Endothelial cell of umbilical vein (primary cell): ENCODE results near the gene SOX30. TPM values are rescaled to one million over a fixed set of nuclear protein-coding genes. Genes with fewer than 3 reads are reported as not detected.

Source experiments
- BruUV-seq: library from RNA; stranded (reverse); fragments of 400-500 nt; replicated peaks from 2 replicates; lab custom pipeline; 2021; lab: Mats Ljungman, UMichigan
- CTCF ChIA-PET: fragments of 300-600, 350-600 bp; sonication (Branson Sonifier 250); formaldehyde crosslinking; loops from one replicate; lab custom pipeline; 2021; ENCODE audit warnings: antibody characterized with exemption, inconsistent platforms; lab: Charles Lee
- POLR2A ChIA-PET: fragments of 300-600, 350-600 bp; sonication (Branson Sonifier 250); formaldehyde crosslinking; loops from one replicate; lab custom pipeline; 2021; ENCODE audit warnings: antibody characterized with exemption, inconsistent platforms; lab: Charles Lee
- DNase-seq: peaks from one replicate; pipeline ENCODE4 v3.0.0-alpha.2; 2011; ENCODE audit warnings: low read depth, low spot score
- FAIRE-seq: peaks from 2 replicates; lab custom pipeline; 2011; peaks lifted over from hg19 to GRCh38; lab: Jason Lieb, UNC
- H2AFZ ChIP-seq: 2 replicates; pipeline ENCODE4 v1.6.0; 2012; ENCODE audit warnings: low read depth, low read length, control low read depth, inconsistent platforms
- H3K27ac ChIP-seq: 2 replicates; pipeline ENCODE4 v1.5.1; 2011; ENCODE audit warnings: low read depth, mild to moderate bottlenecking, control low read depth, low read length, moderate library complexity; ENCODE audit not compliant: insufficient read depth
- H3K27me3 ChIP-seq, 2 experiments: 2 replicates each; pipeline versions ENCODE4 v1.6.0 to v1.6.1; 2011; ENCODE audit warnings: low read length in 2 of 2, mixed read lengths in 1 of 2; ENCODE audit not compliant: control insufficient read depth in 2 of 2, insufficient read depth in 2 of 2
- H3K36me3 ChIP-seq, 2 experiments: 2 replicates in 1 of 2; 3 replicates in 1 of 2; pipeline ENCODE4 v1.5.1; 2011; ENCODE audit warnings: low read length in 2 of 2, mild to moderate bottlenecking in 1 of 2, moderate library complexity in 1 of 2; ENCODE audit not compliant: control insufficient read depth in 2 of 2, insufficient read depth in 2 of 2; ENCODE audit errors: extremely low read depth in 1 of 2
- H3K4me1 ChIP-seq: 3 replicates; pipeline ENCODE4 v1.5.1; 2011; ENCODE audit warnings: mild to moderate bottlenecking, low read length; ENCODE audit not compliant: control insufficient read depth, insufficient read depth; ENCODE audit errors: extremely low read depth
- H3K4me2 ChIP-seq: 2 replicates; pipeline ENCODE4 v1.6.1; 2011; ENCODE audit warnings: low read length, control low read depth, mixed read lengths; ENCODE audit not compliant: insufficient read depth
- H3K4me3 ChIP-seq, 3 experiments: fragments of 200-600 bp in 1 of 3; sonication (generic), shearing (Covaris generic) in 1 of 3; replicated peaks in 1 of 3; 2 replicates each; pipeline ENCODE4 v1.5.1; 2011 to 2016; ENCODE audit warnings: control low read depth in 3 of 3, low read length in 3 of 3, mild to moderate bottlenecking in 2 of 3, inconsistent platforms in 1 of 3, low read depth in 1 of 3, moderate library complexity in 1 of 3; ENCODE audit not compliant: insufficient read depth in 1 of 3
- H3K79me2 ChIP-seq: 2 replicates; pipeline ENCODE4 v1.6.0; 2012; ENCODE audit warnings: low read length, inconsistent platforms; ENCODE audit not compliant: control insufficient read depth, insufficient read depth
- H3K9ac ChIP-seq: replicated peaks from 2 replicates; pipeline ENCODE3; 2011; ENCODE audit warnings: low read length, control low read depth; ENCODE audit not compliant: insufficient read depth; ENCODE audit errors: extremely low read depth
- H3K9me1 ChIP-seq: replicated peaks from 3 replicates; pipeline ENCODE4 v1.6.0; 2011; ENCODE audit warnings: mild to moderate bottlenecking, low read length; ENCODE audit not compliant: control insufficient read depth, insufficient read depth; ENCODE audit errors: extremely low read depth
- H3K9me3 ChIP-seq: replicated peaks from 2 replicates; pipeline ENCODE4 v1.5.1; 2012; ENCODE audit warnings: low read length, inconsistent platforms; ENCODE audit not compliant: control insufficient read depth, insufficient read depth
- H4K20me1 ChIP-seq: replicated peaks from 2 replicates; pipeline ENCODE3; 2011; ENCODE audit warnings: mild to moderate bottlenecking, low read length; ENCODE audit not compliant: control insufficient read depth, insufficient read depth; ENCODE audit errors: extremely low read depth
- EZH2 ChIP-seq: IDR thresholded peaks from 2 replicates; pipeline ENCODE4 v1.6.1; 2012; ENCODE audit warnings: borderline replicate concordance, low read depth, mild to moderate bottlenecking, moderate library complexity, low read length, inconsistent platforms; ENCODE audit not compliant: severe bottlenecking
- FOS ChIP-seq: IDR thresholded peaks from 2 replicates; pipeline ENCODE4 v1.6.1; 2011; ENCODE audit warnings: mild to moderate bottlenecking, low read length, moderate library complexity, borderline replicate concordance; ENCODE audit not compliant: insufficient read depth
- GATA2 ChIP-seq: IDR thresholded peaks from 2 replicates; pipeline ENCODE4 v1.7.0; 2011; ENCODE audit warnings: low read depth, mild to moderate bottlenecking, moderate library complexity, mixed read lengths, low read length; ENCODE audit not compliant: insufficient read length, insufficient read depth
- JUN ChIP-seq: IDR thresholded peaks from 2 replicates; pipeline ENCODE4 v1.6.1; 2011; ENCODE audit warnings: borderline replicate concordance, low read depth; ENCODE audit not compliant: insufficient read length, insufficient read depth
- MYC ChIP-seq: IDR thresholded peaks from one replicate; pipeline ENCODE4 v1.6.1; 2011; ENCODE audit warnings: mild to moderate bottlenecking, low read depth, low read length
- POLR2A ChIP-seq: IDR thresholded peaks from 2 replicates; pipeline ENCODE4 v1.6.1; 2012; ENCODE audit warnings: low read depth, mild to moderate bottlenecking, control low read depth, low read length
- POLR2AphosphoS5 ChIP-seq: IDR thresholded peaks from 2 replicates; pipeline ENCODE4 v1.6.1; 2012; ENCODE audit warnings: low read depth, mild to moderate bottlenecking, control low read depth, low read length, moderate library complexity; ENCODE audit not compliant: insufficient read depth
- dilution Hi-C: fragments of 300-500 bp; cut with MboI; formaldehyde crosslinking; loops from one replicate; pipeline ENCODE4 v1.15.0; 2019; ENCODE audit warnings: low sequenced_read_pairs; ENCODE audit not compliant: extremely low pct_ligation_motif_present
- intact Hi-C: fragments of 100-400 bp; cut with micrococcal nuclease; formaldehyde crosslinking; loops from one replicate; pipeline ENCODE4 v1.10.0; 2022
- polyA plus RNA-seq, 4 experiments: library from polyadenylated mRNA; depleted of rRNA in 3 of 4; stranded (reverse) in 3 of 4; unstranded in 1 of 4; fragments of >200 nt; gene quantifications; 2 replicates each; pipeline versions ENCODE4 v1.2.1 to v1.2.3, GENCODE V29; 2011 to 2012; ENCODE audit warnings: missing spikeins in 1 of 4
- total RNA-seq: library from RNA; stranded (reverse); gene quantifications from 2 replicates; pipeline ENCODE4 v1.2.3, GENCODE V29; 2021
- TF ChIP-seq, protein P1 (sequence below), 2 donors: IDR thresholded peaks; 1 replicate in 1 of 2; 2 replicates in 1 of 2; pipeline ENCODE4 v1.5.1; 2011; ENCODE audit warnings: low read length in 2 of 2, mild to moderate bottlenecking in 2 of 2, moderate library complexity in 2 of 2, control low read depth in 1 of 2, inconsistent platforms in 1 of 2, low read depth in 1 of 2; ENCODE audit not compliant: insufficient read depth in 1 of 2; ENCODE audit errors: extremely low read depth in 1 of 2
- TF ChIP-seq, protein P2 (sequence below): IDR thresholded peaks from 2 replicates; pipeline ENCODE4 v1.6.1; 2011; ENCODE audit not compliant: insufficient read depth, insufficient read length

SOX30 gene
- total and polyA plus RNA-seq, 2 donors (not counting 3 experiments of a cell fraction or from before 2014, with no cell fraction given), result not detected

GRCh38 chr5:157671592-157672330 is 19.5 kb upstream of the SOX30 start:
- dilution Hi-C loops (no loop called here), intact Hi-C loops (loop anchor here (1.0 to 5.0 kb wide), 2 partner anchors 72 to 159 kb away; partner anchors contain the start of gene LSM11)
- no peak for FAIRE-seq
- no peaks in the 10 kb centered on the region for H3K79me2 ChIP-seq
- no peaks in the 10 kb centered on the region for H3K9me1 ChIP-seq
- H3K27ac ChIP-seq, result no peak overlapping the region
- H2AFZ ChIP-seq, result peak overlapping the region; percentile 99
- peak overlapping the region; percentile 86 for H3K4me2 ChIP-seq
- no peaks in the 10 kb centered on the region for H4K20me1 ChIP-seq
- no peaks in the 10 kb centered on the region for H3K36me3 ChIP-seq
- DNase-seq, result no peak
- peaks cover 13% of the 10 kb centered on the region for H3K4me1 ChIP-seq
- TF ChIP-seq MYC (no peak), POLR2A (no peak), EZH2 (no peak), POLR2AphosphoS5 (no peak), GATA2 (no peak), JUN (no peak), FOS (no peak)
- TF ChIP-seq, protein P1, sequence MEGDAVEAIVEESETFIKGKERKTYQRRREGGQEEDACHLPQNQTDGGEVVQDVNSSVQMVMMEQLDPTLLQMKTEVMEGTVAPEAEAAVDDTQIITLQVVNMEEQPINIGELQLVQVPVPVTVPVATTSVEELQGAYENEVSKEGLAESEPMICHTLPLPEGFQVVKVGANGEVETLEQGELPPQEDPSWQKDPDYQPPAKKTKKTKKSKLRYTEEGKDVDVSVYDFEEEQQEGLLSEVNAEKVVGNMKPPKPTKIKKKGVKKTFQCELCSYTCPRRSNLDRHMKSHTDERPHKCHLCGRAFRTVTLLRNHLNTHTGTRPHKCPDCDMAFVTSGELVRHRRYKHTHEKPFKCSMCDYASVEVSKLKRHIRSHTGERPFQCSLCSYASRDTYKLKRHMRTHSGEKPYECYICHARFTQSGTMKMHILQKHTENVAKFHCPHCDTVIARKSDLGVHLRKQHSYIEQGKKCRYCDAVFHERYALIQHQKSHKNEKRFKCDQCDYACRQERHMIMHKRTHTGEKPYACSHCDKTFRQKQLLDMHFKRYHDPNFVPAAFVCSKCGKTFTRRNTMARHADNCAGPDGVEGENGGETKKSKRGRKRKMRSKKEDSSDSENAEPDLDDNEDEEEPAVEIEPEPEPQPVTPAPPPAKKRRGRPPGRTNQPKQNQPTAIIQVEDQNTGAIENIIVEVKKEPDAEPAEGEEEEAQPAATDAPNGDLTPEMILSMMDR (IDR thresholded peaks at IDR 0.05; ENCODE audit: extremely low read depth in 1 of 2, insufficient read depth in 1 of 2, low read depth in 1 of 2, low read length in 2 of 2), result no peak
- TF ChIP-seq, protein P2, sequence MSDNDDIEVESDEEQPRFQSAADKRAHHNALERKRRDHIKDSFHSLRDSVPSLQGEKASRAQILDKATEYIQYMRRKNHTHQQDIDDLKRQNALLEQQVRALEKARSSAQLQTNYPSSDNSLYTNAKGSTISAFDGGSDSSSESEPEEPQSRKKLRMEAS, result no peak
- H3K9ac ChIP-seq, result no peak overlapping the region
- H3K27me3 ChIP-seq, result peaks cover 7% of the 10 kb centered on the region in 2 experiments
- POLR2A ChIA-PET, result no interaction called here
- H3K4me3 ChIP-seq, result peak overlapping the region; percentile 41 to 63 (median 47)
- CTCF ChIA-PET, result no interaction called here
- H3K9me3 ChIP-seq, result no peaks in the 10 kb centered on the region
- no TSS peak for BruUV-seq
